Adipocyte (in vitro differentiated cells): Measurements from ENCODE around the gene GPR61.

Experiments
- DNase-seq: peaks from one replicate; pipeline ENCODE4 v3.0.0-alpha.2; 2015; ENCODE audit warnings: low read depth
- H3K27me3 ChIP-seq: replicated peaks from 2 replicates; pipeline ENCODE4 v1.7.0; 2013; ENCODE audit warnings: mild to moderate bottlenecking, low read length, moderate library complexity; ENCODE audit not compliant: control insufficient read depth, insufficient read depth
- H3K36me3 ChIP-seq: 2 replicates; pipeline ENCODE4 v1.7.0; 2013; ENCODE audit warnings: low read length, mild to moderate bottlenecking, moderate library complexity; ENCODE audit not compliant: control insufficient read depth, insufficient read depth, severe bottlenecking
- H3K4me1 ChIP-seq: 2 replicates; pipeline ENCODE4 v1.7.0; 2013; ENCODE audit warnings: mild to moderate bottlenecking, low read length, moderate library complexity; ENCODE audit not compliant: control insufficient read depth, insufficient read depth
- H3K4me3 ChIP-seq: 2 replicates; pipeline ENCODE4 v1.7.0; 2013; ENCODE audit warnings: mild to moderate bottlenecking, low read length, moderate library complexity
- H3K9ac ChIP-seq: 2 replicates; pipeline ENCODE4 v1.7.0; 2013; ENCODE audit warnings: mild to moderate bottlenecking, low read length, moderate library complexity
- H3K9me3 ChIP-seq: 2 replicates; pipeline ENCODE4 v1.7.0; 2013; ENCODE audit warnings: mild to moderate bottlenecking, low read length, moderate library complexity; ENCODE audit not compliant: control insufficient read depth

Gene GPR61, protein sequence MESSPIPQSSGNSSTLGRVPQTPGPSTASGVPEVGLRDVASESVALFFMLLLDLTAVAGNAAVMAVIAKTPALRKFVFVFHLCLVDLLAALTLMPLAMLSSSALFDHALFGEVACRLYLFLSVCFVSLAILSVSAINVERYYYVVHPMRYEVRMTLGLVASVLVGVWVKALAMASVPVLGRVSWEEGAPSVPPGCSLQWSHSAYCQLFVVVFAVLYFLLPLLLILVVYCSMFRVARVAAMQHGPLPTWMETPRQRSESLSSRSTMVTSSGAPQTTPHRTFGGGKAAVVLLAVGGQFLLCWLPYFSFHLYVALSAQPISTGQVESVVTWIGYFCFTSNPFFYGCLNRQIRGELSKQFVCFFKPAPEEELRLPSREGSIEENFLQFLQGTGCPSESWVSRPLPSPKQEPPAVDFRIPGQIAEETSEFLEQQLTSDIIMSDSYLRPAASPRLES

GRCh38 chr1:109539676-109540075 is at the start of gene GPR61:
Gene GPR61, plus strand, starts transcription at chr1:109539872. Its CDS starts 3,151 bp downstream, at chr1:109543023.
- H3K9me3 ChIP-seq, result no peaks in the 10 kb centered on the region
- no peak within 1 kb of the TSS for H3K4me3 ChIP-seq
- H3K36me3 ChIP-seq, result no peaks in the 10 kb centered on the region
- H3K27me3 ChIP-seq, result no peaks in the 10 kb centered on the region
- DNase-seq, result no peak
- no peak within 1 kb of the TSS for H3K9ac ChIP-seq
- H3K4me1 ChIP-seq, result peaks cover 7% of the 10 kb centered on the region

DNA sequence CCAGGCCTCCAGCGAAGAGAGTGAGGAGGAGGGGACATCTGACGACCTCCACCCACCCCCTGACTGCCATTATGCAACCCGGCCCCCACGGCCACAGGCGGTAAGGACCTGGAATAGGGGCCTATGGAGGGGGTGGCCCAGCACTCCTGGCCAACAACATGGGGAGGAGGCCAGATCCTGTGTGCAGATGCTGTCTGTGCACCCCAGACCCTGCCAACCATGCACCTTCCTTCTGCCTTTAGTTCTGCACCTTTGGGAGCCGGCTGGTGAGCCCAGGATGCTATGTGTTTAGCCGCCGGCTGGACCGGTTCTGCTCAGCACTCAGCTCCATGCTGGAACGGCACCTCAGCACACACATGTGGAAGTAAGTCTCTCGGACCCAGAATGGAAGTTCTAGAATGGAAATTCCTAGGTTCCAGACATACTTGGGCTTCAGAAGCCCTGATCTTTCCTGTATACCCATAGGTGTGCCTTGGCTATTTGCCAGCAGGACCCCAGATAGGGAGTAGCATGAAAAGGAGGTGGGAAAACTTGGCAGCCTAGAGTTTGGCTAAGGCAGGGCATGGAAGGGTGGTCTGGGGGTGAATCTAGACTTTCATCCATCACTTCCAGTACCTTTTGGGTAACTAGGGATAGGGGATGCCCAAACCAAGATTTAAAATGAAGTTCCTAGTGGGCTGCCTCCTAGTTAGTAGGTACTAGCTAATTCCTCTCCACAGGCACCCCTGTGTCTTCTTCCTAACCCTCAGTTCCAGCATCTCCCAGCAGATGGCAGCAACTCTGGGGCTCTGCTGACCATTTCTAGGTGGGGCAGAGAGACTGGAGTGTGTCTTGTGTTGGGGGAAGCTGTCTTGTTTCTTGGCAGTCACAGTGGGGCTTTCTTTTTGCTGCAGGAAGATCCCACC is 49.4 kb upstream of the GPR61 start:
- peaks cover 20% of the 10 kb centered on the region for H3K4me1 ChIP-seq
- H3K4me3 ChIP-seq, result no peak overlapping the region
- peaks cover 60% of the 10 kb centered on the region for H3K36me3 ChIP-seq
- peak; percentile 85 for DNase-seq
- no peaks in the 10 kb centered on the region for H3K27me3 ChIP-seq
- H3K9me3 ChIP-seq, result no peaks in the 10 kb centered on the region
- H3K9ac ChIP-seq, result no peak overlapping the region

DNA sequence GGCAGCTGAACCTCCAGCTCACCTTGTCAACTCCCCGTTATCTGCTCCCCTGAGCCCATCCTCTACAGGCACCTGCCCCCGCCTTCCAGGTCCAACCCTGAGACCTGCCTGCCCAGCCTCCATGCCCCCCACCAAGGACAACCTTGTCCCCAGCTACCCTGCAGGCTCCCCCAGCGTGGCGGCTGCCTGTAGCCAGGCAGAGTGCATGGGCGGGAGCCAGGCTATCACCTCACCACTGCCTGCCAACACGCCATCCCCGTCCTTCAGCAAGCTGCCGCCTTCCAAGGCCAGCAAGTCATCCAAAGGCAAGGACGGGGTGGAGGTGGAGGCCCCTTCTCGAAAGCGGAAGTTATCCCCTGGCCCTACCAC is 48.8 kb upstream of the GPR61 start:
- no peak overlapping the region for H3K4me3 ChIP-seq
- H3K9ac ChIP-seq, result no peak overlapping the region
- no peaks in the 10 kb centered on the region for H3K27me3 ChIP-seq
- peaks cover 64% of the 10 kb centered on the region for H3K36me3 ChIP-seq
- no peak for DNase-seq
- no peaks in the 10 kb centered on the region for H3K9me3 ChIP-seq
- peaks cover 20% of the 10 kb centered on the region for H3K4me1 ChIP-seq

- DNase-seq, result no peak
- H3K4me3 ChIP-seq, result no peak overlapping the region
- no peaks in the 10 kb centered on the region for H3K27me3 ChIP-seq
- no peaks in the 10 kb centered on the region for H3K9me3 ChIP-seq
- peaks cover 64% of the 10 kb centered on the region for H3K36me3 ChIP-seq
- H3K4me1 ChIP-seq, result peaks cover 20% of the 10 kb centered on the region
- no peak overlapping the region for H3K9ac ChIP-seq
Observed at GRCh38 chr1:109491372-109491771, 48.3 kb upstream of the GPR61 start.

DNA sequence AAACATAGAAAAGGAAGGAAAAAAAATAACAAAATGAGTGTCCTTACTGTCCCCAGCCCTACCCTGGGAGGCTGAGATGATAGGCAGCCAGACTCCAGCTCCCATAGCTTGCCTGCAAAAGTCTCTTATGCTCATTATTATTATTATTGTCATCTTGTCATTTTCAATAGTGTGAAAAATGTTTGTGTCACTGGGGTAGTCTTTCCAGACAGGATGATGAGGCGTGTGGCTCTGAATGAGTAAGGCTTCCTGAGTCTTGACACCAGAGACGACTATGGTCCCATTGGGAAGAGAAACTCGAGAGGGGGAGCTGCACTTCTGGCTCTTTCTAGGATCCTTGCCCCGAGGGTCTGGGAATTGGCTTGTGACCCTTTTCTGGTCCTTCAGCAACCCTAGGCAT is 46.9 kb upstream of the GPR61 start:
- Histone ChIP-seq H3K4me1 (peaks cover 20% of the 10 kb centered on the region), H3K9me3 (no peaks in the 10 kb centered on the region), H3K36me3 (peaks cover 66% of the 10 kb centered on the region), H3K27me3 (no peaks in the 10 kb centered on the region), H3K4me3 (no peak overlapping the region), H3K9ac (no peak overlapping the region)
- no peak for DNase-seq

DNA sequence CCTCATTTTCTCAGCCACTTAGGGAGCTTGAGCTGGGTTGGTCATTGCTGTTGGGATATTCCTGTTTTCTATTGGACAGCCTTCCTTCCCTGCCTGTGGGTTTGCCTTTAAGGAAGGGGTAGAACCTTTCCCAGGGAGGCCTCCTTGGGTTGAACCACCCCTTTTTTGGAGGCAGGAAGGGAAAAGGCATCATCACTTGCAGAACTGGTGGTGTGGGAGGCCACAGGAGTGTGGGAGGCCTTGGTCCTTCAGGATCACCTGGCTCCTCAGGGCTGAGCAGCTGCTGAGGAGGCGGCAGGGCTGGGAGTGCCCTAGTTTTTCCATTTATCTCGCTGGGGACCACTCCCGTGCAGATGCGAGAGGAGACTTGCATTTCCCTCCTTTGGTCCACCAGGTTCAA is 46.4 kb upstream of the GPR61 start:
- H3K9me3 ChIP-seq, result no peaks in the 10 kb centered on the region
- peaks cover 64% of the 10 kb centered on the region for H3K36me3 ChIP-seq
- no peak for DNase-seq

GRCh38 chr1:109493805-109494539 is 45.7 kb upstream of the GPR61 start, which contains the start of gene CYB561D1:
Gene CYB561D1, plus strand, starts transcription at chr1:109494094. Its CDS starts 46 bp downstream, at chr1:109494140.
- Histone ChIP-seq H3K36me3 (peaks cover 57% of the 10 kb centered on the region), H3K27me3 (no peaks in the 10 kb centered on the region), H3K9me3 (no peaks in the 10 kb centered on the region), H3K4me1 (peaks cover 20% of the 10 kb centered on the region), H3K9ac (peak within 1 kb of the TSS; percentile 86), H3K4me3 (peak within 1 kb of the TSS; percentile 96)
- peak; percentile 94 for DNase-seq

More for the DNA sequence above, 46.4 kb upstream of the GPR61 start:
- H3K4me3 ChIP-seq, result peak overlapping the region; percentile 96
- peak overlapping the region; percentile 86 for H3K9ac ChIP-seq
- H3K27me3 ChIP-seq, result no peaks in the 10 kb centered on the region
- H3K4me1 ChIP-seq, result peaks cover 20% of the 10 kb centered on the region

GRCh38 chr1:109495738-109496137 is 43.9 kb upstream of the GPR61 start:
- Histone ChIP-seq H3K27me3 (no peaks in the 10 kb centered on the region), H3K4me3 (no peak overlapping the region), H3K9me3 (no peaks in the 10 kb centered on the region), H3K4me1 (peaks cover 24% of the 10 kb centered on the region), H3K9ac (no peak overlapping the region), H3K36me3 (peaks cover 46% of the 10 kb centered on the region)
- no peak for DNase-seq

- peak overlapping the region; percentile 21 for H3K9ac ChIP-seq
- H3K4me1 ChIP-seq, result peaks cover 24% of the 10 kb centered on the region
- no peak for DNase-seq
- no peaks in the 10 kb centered on the region for H3K27me3 ChIP-seq
- H3K9me3 ChIP-seq, result no peaks in the 10 kb centered on the region
- H3K4me3 ChIP-seq, result no peak overlapping the region
- H3K36me3 ChIP-seq, result peaks cover 32% of the 10 kb centered on the region
Observed at GRCh38 chr1:109497449-109498160, 42.1 kb upstream of the GPR61 start.

DNA sequence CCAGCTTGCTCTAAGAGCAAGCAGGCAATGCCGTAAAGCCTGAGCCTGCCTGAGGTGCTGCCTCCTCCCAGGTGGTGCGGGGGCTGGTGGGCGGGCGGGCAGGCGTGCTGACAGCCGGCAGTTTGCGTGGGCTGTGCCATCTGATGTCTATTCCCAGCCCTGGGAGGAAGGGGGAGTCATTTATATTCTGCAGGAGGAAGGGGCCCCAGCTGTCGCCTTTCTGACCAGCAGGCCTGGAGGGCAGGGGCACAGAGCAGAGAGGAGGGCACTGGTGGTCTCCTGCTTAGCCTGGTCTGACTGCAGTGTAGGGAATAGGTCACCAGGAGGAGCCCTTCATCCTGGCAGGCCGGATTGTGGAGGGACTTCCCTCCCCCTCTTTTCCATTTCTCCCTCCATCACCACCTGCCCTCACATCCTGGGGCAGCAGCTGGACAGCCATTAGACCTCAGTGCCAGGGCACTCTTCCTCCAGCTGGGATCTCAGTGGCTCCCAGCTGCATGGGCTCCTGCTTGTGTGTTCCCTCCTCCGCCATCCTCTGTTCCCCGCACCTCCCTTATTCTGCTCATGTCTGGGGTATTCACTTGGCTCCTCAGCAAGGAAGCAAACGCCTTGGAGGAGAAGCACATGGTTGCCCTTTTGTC is 41.4 kb upstream of the GPR61 start:
- H3K27me3 ChIP-seq, result no peaks in the 10 kb centered on the region
- H3K4me1 ChIP-seq, result peaks cover 19% of the 10 kb centered on the region
- peaks cover 32% of the 10 kb centered on the region for H3K36me3 ChIP-seq
- no peak overlapping the region for H3K4me3 ChIP-seq
- no peaks in the 10 kb centered on the region for H3K9me3 ChIP-seq
- DNase-seq, result peak; percentile 48
- no peak overlapping the region for H3K9ac ChIP-seq
